Measurements from ENCODE around the gene B3GAT1. TPM values are rescaled to one million over a fixed set of nuclear protein-coding genes. Genes with fewer than 3 reads are reported as not detected.

B3GAT1 gene
- total and polyA plus RNA-seq, 12 donors, result 0.09 to 10.3 (median 2.1) TPM; not detected in 1

GRCh38 chr11:134387501-134387900 lies 24.5 kb downstream of the B3GAT1 start:
- Histone ChIP-seq H3K27ac (no peak overlapping the region), H3K36me3 (replicated peaks in 1 of 2) (no peaks in the 10 kb centered on the region), H3K9me3 (replicated peaks in 1 of 3) (no peaks in the 10 kb centered on the region), H3K4me3 (no peak overlapping the region), H3K4me1 (replicated peaks in 1 of 2) (no peaks in the 10 kb centered on the region), H3K27me3 (no peaks in the 10 kb centered on the region)
- intact Hi-C loops (cut with DNase I), result no loop called here
- 91 to 94% (median 92%) methylated on average over 16 to 21 of the region's 21 CpGs for WGBS, 4 donors
- no peak for DNase-seq
- TF ChIP-seq, protein P1, sequence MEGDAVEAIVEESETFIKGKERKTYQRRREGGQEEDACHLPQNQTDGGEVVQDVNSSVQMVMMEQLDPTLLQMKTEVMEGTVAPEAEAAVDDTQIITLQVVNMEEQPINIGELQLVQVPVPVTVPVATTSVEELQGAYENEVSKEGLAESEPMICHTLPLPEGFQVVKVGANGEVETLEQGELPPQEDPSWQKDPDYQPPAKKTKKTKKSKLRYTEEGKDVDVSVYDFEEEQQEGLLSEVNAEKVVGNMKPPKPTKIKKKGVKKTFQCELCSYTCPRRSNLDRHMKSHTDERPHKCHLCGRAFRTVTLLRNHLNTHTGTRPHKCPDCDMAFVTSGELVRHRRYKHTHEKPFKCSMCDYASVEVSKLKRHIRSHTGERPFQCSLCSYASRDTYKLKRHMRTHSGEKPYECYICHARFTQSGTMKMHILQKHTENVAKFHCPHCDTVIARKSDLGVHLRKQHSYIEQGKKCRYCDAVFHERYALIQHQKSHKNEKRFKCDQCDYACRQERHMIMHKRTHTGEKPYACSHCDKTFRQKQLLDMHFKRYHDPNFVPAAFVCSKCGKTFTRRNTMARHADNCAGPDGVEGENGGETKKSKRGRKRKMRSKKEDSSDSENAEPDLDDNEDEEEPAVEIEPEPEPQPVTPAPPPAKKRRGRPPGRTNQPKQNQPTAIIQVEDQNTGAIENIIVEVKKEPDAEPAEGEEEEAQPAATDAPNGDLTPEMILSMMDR (IDR thresholded peaks at IDR 0.05), result no peak
- TF ChIP-seq POLR2A (IDR thresholded peaks at IDR 0.05), result no peak

DNA sequence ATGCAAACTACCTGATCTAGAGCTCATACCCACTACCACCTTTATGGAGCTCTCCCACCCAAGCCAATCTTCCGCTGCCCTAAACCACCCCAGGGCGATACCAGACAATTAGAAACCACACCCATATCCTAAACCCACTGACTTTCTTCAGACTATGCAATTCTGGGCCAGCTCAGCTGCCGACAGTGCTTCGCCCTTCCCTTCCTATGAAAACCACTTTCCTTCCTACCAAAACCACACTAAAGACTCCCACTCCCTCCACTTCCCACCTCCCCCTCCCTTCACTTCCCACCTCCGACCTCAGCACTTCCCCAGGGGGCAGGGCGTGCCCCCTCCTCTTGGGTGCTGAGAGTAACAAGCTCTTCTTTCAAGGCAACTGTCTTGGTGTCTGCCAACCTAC lies 25.1 kb downstream of the B3GAT1 start:
- TF ChIP-seq, protein P1 (IDR thresholded peaks at IDR 0.05), result no peak
- no peak for TF ChIP-seq POLR2A (IDR thresholded peaks at IDR 0.05)
- Histone ChIP-seq H3K9me3 (replicated peaks in 1 of 3) (no peaks in the 10 kb centered on the region), H3K4me1 (replicated peaks in 1 of 2) (no peaks in the 10 kb centered on the region), H3K4me3 (no peak overlapping the region), H3K27me3 (no peaks in the 10 kb centered on the region), H3K36me3 (replicated peaks in 1 of 2) (no peaks in the 10 kb centered on the region), H3K27ac (no peak overlapping the region)
- no peak for DNase-seq
- WGBS, 4 donors, result 61 to 72% (median 64%) methylated on average over 6 of the region's 6 CpGs
- intact Hi-C loops (cut with DNase I), result no loop called here

DNA sequence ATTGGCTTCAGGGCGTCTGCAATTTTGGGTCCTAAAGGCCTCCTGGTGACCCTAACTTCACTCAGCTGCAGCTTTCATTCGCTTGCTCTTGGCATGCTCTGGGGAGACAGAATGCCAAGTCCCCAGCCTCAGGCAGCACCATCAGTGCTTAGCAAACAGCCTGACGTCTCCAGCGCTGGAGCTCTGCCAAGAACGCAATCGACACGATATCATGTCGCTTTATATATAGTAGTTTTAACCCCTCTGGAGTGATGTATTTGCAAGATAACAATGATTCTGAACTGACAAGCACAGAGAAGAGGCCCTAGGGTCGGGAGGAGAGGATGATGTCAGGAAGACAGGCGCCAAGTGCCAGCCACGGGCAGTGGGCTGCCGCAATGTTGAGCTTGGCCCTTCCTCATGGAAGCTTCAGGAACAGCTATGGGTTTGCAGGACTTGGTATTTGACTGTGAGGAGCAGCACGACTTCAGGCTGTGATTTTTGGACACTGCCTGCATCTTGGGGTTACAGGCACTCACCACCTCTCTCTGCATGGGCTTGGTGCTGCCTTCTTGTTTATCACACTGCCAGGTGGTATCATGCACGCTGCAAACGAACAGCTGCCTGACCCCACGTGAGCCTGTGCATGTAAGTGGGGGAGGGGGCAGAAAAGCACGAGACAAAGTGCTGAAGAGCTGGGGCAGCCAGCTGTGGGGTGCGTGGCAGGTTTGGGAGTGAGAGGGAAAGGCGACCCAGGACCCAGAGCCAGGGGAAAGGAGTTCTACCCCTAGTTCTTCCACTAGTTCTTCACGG lies 26.1 kb downstream of the B3GAT1 start:
- Histone ChIP-seq H3K27ac (no peak overlapping the region), H3K4me1 (replicated peaks in 1 of 2) (no peaks in the 10 kb centered on the region), H3K9me3 (replicated peaks in 1 of 3) (no peaks in the 10 kb centered on the region), H3K4me3 (no peak overlapping the region), H3K36me3 (replicated peaks in 1 of 2) (no peaks in the 10 kb centered on the region), H3K27me3 (no peaks in the 10 kb centered on the region)
- intact Hi-C loops (cut with DNase I), result no loop called here
- WGBS, 4 donors, result 40 to 51% (median 41%) methylated on average over 20 of the region's 20 CpGs
- TF ChIP-seq, protein P1 (IDR thresholded peaks at IDR 0.05), result no peak
- no peak for TF ChIP-seq POLR2A (IDR thresholded peaks at IDR 0.05)
- DNase-seq, result peak in 1 of 7 donors; percentile 64

- H3K27ac ChIP-seq, result no peak overlapping the region
- H3K4me1 ChIP-seq (replicated peaks in 1 of 2), result no peaks in the 10 kb centered on the region
- no peak overlapping the region for H3K4me3 ChIP-seq
- H3K36me3 ChIP-seq (replicated peaks in 1 of 2), result no peaks in the 10 kb centered on the region
- H3K27me3 ChIP-seq, result no peaks in the 10 kb centered on the region
- no peak for TF ChIP-seq POLR2A (IDR thresholded peaks at IDR 0.05)
- TF ChIP-seq, protein P1 (IDR thresholded peaks at IDR 0.05), result no peak
- intact Hi-C loops (cut with DNase I), result no loop called here
- H3K9me3 ChIP-seq (replicated peaks in 1 of 3), result no peaks in the 10 kb centered on the region
- no peak for DNase-seq
- 80 to 87% (median 82%) methylated on average over 13 to 15 of the region's 15 CpGs for WGBS, 4 donors
These were observed 26.9 kb downstream of the B3GAT1 start for GRCh38 chr11:134385171-134385570.

All from adrenal gland (tissue), 12 donors.